Calu3 (cell line): ENCODE data around the gene ZFYVE9. TPM values are rescaled to one million over a fixed set of nuclear protein-coding genes. Genes with fewer than 3 reads are reported as not detected.

Source experiments
- BruUV-seq: library from RNA; stranded (reverse); fragments of 400-500 nt; replicated peaks from 2 replicates; lab custom pipeline; 2021; lab: Mats Ljungman, UMichigan
- CTCF ChIA-PET: fragments of 300-600 bp; sonication (Branson Sonifier 250); formaldehyde crosslinking; loops from one replicate; lab custom pipeline; 2022; ENCODE audit warnings: antibody characterized with exemption; lab: Charles Lee
- DNase-seq: peaks from one replicate; pipeline ENCODE4 v3.0.0; 2022
- H3K27ac Mint-ChIP-seq: one replicate; pipeline ENCODE4 v1.8.0; 2022; ENCODE audit warnings: mixed read lengths; ENCODE audit not compliant: unreplicated experiment
- H3K27me3 Mint-ChIP-seq: one replicate; pipeline ENCODE4 v1.8.0; 2022; ENCODE audit warnings: mixed read lengths; ENCODE audit not compliant: unreplicated experiment
- H3K36me3 Mint-ChIP-seq: one replicate; pipeline ENCODE4 v1.8.0; 2022; ENCODE audit warnings: mild to moderate bottlenecking, moderate library complexity, mixed read lengths; ENCODE audit not compliant: insufficient read depth, unreplicated experiment
- H3K4me1 Mint-ChIP-seq: one replicate; pipeline ENCODE4 v1.8.0; 2022; ENCODE audit warnings: mild to moderate bottlenecking, low read depth, mixed read lengths; ENCODE audit not compliant: unreplicated experiment
- H3K4me3 Mint-ChIP-seq: one replicate; pipeline ENCODE4 v1.8.0; 2022; ENCODE audit warnings: mild to moderate bottlenecking, low read depth, moderate library complexity, mixed read lengths; ENCODE audit not compliant: unreplicated experiment
- H3K9me3 Mint-ChIP-seq: one replicate; pipeline ENCODE4 v1.8.0; 2022; ENCODE audit warnings: low read depth, mixed read lengths; ENCODE audit not compliant: unreplicated experiment
- intact Hi-C: fragments of 100-400 bp; cut with micrococcal nuclease; formaldehyde crosslinking; loops from one replicate; pipeline ENCODE4 v1.10.0; 2022; ENCODE audit not compliant: unreplicated experiment
- total RNA-seq: library from RNA; stranded (reverse); gene quantifications from 2 replicates; pipeline ENCODE4 v1.2.3, GENCODE V29; 2022
- TF ChIP-seq, protein P1 (sequence below): fragments of 200-600 bp; IDR thresholded peaks from one replicate; pipeline ENCODE4 v1.8.0; 2022; ENCODE audit warnings: antibody characterized with exemption; ENCODE audit not compliant: unreplicated experiment

ZFYVE9 gene
- total RNA-seq, 1 experiment from 2014 or later, result 13.6 TPM

DNA sequence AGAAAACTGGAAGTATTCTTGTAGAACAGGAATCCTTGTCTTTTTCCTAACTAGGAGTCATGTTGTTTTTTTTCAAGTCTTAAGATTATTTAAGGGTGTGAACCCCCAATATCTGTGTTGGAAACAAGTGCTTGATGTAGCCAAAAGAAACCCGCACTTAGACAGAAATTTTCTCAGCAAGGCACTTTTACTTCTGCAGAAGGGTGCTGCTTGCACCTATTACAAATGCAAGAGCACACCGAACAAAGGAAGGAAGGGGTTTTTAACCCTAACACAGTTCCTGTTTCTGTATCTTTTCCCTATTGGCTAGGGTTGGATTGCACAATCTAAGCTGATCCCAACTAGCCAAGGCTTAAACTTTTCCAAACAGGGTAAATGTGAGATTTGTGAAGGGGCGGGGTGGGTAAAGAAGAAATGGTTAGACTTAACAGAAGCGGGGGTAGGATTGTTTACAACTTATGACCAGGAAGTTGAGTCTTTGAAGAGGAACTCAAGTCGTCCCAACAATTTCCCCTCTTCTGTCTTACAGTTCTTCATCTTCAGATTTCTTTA is 75.1 kb downstream of the ZFYVE9 start:
- DNase-seq, result no peak
- no peaks in the 10 kb centered on the region for H3K27me3 Mint-ChIP-seq
- no TSS peak for BruUV-seq
- CTCF ChIA-PET, result no interaction called here
- H3K4me3 Mint-ChIP-seq, result no peak overlapping the region
- H3K36me3 Mint-ChIP-seq, result no peaks in the 10 kb centered on the region
- H3K9me3 Mint-ChIP-seq, result peaks cover 7% of the 10 kb centered on the region
- intact Hi-C loops, result no loop called here
- no peaks in the 10 kb centered on the region for H3K4me1 Mint-ChIP-seq
- H3K27ac Mint-ChIP-seq, result no peak overlapping the region
- TF ChIP-seq, protein P1, sequence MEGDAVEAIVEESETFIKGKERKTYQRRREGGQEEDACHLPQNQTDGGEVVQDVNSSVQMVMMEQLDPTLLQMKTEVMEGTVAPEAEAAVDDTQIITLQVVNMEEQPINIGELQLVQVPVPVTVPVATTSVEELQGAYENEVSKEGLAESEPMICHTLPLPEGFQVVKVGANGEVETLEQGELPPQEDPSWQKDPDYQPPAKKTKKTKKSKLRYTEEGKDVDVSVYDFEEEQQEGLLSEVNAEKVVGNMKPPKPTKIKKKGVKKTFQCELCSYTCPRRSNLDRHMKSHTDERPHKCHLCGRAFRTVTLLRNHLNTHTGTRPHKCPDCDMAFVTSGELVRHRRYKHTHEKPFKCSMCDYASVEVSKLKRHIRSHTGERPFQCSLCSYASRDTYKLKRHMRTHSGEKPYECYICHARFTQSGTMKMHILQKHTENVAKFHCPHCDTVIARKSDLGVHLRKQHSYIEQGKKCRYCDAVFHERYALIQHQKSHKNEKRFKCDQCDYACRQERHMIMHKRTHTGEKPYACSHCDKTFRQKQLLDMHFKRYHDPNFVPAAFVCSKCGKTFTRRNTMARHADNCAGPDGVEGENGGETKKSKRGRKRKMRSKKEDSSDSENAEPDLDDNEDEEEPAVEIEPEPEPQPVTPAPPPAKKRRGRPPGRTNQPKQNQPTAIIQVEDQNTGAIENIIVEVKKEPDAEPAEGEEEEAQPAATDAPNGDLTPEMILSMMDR, result no peak

DNA sequence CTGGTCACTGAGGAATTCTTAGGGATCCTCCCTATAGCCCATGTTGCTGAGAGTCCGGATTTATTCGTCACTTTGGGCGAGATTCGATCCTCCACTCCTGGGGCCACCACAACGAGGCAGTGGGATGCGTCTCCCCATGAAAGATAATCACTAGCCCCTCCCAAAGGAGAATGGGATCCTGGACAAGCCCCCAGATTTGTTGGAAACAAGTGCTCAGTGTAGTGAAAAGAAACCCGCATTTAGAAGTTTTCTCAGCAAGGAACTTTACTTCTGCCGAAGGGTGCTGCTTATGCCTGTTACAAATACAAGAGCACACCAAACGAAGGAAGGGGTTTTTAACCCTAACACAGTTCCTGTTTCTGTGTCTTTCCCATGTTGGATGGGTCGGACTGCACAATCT is 83.3 kb downstream of the ZFYVE9 start:
- intact Hi-C loops, result no loop called here
- no peak for DNase-seq
- CTCF ChIA-PET, result no interaction called here
- BruUV-seq, result no TSS peak
- Mint-ChIP-seq H3K4me1 (no peaks in the 10 kb centered on the region), H3K36me3 (no peaks in the 10 kb centered on the region), H3K27me3 (no peaks in the 10 kb centered on the region), H3K27ac (no peak overlapping the region), H3K9me3 (peaks cover 5% of the 10 kb centered on the region), H3K4me3 (no peak overlapping the region)
- TF ChIP-seq, protein P1, result no peak

DNA sequence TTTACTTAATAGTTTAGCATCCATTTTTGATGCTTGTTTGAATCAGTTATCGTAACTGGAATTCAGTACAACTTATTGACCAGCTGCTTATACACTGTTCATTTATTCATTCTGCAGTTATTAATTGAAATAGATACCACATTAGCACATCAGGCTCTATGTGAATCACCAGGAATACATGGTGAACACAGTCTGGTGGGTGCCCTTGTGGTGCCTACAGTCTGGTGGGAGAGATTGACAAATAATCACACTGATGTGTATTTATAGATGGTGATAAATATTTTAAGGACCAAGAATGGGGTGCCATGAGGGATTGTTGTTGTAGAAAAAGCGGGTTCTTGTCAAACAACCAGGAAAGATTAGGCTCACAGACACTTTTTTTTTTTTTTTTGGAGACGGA is 87.6 kb downstream of the ZFYVE9 start:
- Mint-ChIP-seq H3K4me3 (no peak overlapping the region), H3K27me3 (no peaks in the 10 kb centered on the region), H3K4me1 (no peaks in the 10 kb centered on the region), H3K36me3 (no peaks in the 10 kb centered on the region), H3K27ac (no peak overlapping the region), H3K9me3 (peaks cover 5% of the 10 kb centered on the region)
- CTCF ChIA-PET, result no interaction called here
- DNase-seq, result no peak
- no TSS peak for BruUV-seq
- TF ChIP-seq, protein P1, result no peak
- intact Hi-C loops, result no loop called here

DNA sequence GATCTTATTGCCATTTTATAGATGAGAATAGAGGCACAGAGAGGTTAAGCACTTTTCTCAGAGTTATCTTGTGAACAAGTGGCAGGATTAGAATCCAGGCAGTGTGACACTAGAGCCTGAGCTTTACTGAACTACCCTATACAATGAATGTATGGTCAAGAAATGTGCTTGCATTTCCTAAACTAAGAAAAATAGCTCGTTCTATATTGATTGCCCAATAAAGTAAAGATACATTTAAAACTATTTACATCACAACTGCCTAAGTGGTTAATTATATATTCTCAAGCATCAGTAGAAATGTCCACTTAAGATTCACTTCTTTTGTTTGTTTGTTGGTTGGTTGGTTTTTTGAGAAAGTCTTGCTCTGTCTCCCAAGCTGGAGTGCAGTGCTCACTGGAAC is 91.6 kb downstream of the ZFYVE9 start:
- no peaks in the 10 kb centered on the region for H3K36me3 Mint-ChIP-seq
- intact Hi-C loops, result no loop called here
- H3K4me1 Mint-ChIP-seq, result no peaks in the 10 kb centered on the region
- BruUV-seq, result no TSS peak
- no peaks in the 10 kb centered on the region for H3K27me3 Mint-ChIP-seq
- no peak overlapping the region for H3K4me3 Mint-ChIP-seq
- CTCF ChIA-PET, result no interaction called here
- DNase-seq, result no peak
- H3K9me3 Mint-ChIP-seq, result no peaks in the 10 kb centered on the region
- TF ChIP-seq, protein P1, result no peak
- H3K27ac Mint-ChIP-seq, result no peak overlapping the region
